Activated CD4-positive, alpha-beta T cell treated with anti-CD3 and anti-CD28 coated beads, Interleukin-2, Interleukin-4, amounts not matched to agents 100 ng/mL and 50 ng/mL, durations not matched to agents 16 hours and 8 hours (primary cell): ENCODE data around the gene TTC38.
A peak's percentile ranks its signal among the peaks of the same experiment; 100 is the strongest.
"Not testable (repeated sequence)": the region's sequence is repeated elsewhere in the genome, so short reads cannot be mapped to it uniquely, and the experiment has no call there.

Experiments
- DNase-seq: peaks from one replicate; pipeline ENCODE4 v3.0.0-alpha.2; 2020; ENCODE audit warnings: low spot score

TTC38 gene

DNA sequence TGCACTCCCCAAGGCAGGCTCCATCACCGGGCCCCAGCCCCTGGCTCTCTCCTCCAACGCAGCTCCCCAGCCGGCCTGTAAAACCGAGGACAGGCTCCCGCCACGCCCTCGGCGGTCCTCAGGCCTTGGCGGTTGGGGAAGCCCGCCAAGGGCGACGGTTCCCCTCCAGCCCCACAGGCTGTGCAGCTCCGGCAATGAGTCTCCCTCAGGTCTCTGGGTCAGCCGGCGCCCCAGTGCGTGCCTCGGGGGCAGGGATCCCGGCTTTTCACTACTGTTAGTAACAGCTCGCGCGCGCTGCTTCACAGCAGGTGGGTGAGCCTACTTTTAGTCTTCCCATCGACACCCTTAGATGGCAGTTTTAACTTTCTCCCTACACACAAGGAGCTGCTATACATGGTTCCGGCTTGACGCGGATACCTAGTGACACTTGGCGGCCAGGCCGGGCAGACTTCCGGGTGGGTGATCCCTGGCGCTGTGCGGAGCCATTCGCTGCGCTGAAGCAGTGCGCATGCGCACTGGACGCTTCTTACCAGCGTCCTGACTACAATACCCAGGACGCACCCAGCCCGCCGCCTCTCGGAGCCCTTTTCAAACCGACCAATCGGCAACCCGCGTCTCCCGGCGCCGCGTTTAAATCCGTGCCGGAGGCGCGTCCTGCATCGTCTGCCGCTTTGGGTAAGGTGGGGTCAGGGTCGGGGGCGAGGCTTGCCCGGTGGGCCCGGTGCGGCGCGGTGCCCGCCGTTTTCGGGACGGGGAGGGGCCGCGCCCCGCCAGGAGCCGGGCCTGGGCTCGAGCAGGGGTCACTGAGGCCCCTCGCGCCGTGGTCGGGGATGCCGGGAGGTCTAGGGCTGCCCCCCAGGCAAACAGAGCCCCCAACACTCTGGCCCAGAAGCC, 28.7 kb downstream of the TTC38 start, which contains the start of gene GTSE1:
TSS of gene GTSE1 (plus strand) at position 614 of the 894 bp plus-strand sequence. CDS start 531 bp downstream, outside the sequence.
- peak; percentile 99 for DNase-seq

DNA sequence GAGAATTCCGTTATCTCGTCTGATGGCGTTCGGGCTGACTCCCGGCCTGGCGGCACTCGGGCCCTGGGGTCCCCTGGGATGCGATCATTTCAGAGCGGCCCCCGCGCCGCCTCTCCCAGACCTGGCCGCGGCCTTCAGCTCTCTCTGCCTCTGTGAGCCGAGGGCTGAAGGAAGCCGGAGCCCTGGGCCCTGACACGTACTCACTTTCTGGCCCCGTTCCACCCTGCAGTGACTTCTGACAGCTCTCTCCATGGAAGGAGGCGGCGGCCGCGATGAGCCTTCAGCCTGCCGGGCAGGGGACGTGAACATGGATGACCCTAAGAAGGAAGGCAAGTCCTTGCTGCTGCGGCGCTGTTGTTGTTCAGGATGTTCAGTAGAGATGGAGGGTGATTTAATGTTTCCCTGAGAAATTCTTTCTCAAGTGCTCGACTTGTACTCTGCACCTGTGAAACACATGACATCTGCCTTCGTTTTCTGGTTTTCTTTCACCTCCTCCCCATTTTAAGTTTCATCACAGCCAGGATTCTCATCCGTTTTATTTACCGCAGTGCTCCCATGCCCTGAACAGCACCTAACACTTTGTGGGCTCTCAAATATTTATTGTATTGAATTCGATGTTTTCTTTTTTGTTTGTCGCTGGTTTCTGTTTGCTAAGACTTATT, 29.5 kb downstream of the TTC38 start:
- no peak for DNase-seq

DNA sequence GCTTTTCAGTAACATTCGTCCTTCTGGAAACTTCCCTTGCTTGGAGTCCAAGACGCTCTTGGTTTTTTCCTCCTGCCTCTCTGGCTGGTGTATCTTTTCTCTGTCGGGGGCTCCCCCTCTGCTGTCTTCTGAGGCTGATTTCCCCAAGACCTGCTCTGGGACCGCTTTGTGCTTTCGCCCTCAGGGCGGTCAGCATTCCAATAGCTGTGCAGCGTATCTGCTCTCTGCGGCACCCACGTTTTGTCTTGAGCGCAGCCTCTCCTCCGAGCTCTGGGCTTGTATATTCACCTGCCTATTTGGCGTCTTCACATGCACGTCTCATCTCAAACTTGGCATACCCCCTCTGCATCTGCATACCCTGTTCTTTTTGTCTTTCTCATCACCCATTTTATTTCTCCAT, 31.3 kb downstream of the TTC38 start:
- no peak for DNase-seq

DNA sequence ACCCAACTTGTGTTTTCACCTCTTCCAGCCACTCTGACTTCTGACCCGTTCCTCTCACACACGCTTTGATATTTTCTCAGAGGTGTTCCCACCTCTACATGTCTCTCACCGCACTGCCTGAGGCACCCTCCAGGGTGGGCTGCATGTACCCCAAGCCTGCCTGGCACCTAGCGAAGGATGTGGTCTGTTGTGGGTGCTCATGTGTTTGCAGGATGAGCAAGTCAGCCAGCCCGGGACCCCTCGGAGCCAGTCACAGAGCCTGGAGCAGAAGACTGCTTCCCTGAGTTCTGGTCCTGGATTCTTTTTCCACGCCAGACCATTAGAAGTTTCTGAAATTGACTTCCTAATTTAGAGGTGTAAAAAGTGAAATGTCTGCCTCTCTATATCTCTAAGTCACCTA, 32.7 kb downstream of the TTC38 start:
- DNase-seq: no peak

DNA sequence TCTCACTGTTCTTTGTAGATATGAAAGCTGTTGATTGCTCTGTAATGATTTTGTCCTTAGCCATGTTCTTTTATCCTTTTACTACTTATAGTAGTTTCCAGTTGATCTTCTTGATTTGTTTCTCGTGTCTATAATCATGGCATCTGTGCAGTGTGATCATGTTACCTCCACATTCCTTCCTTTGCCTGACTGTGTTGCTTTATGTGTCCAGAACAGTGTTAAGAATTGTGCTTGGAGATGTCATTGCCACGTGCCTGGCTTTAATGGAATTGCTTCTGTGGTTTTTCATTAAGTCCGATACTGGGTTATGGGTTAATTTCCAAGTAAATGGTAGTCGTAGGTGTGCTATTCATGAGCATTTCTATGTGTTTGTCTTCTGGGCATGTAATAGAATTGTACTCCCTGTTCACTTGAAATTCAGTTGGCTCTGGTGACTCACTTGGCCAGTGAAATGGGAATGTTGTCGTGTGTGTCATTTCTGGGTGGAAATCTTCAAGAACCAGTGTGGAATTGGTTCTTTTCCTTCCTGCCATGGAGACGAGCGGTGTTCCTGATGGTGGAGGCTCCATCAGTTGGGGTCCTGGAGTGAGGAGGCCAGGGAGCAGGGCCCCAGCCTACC, 35.6 kb downstream of the TTC38 start:
- DNase-seq: no peak

DNA sequence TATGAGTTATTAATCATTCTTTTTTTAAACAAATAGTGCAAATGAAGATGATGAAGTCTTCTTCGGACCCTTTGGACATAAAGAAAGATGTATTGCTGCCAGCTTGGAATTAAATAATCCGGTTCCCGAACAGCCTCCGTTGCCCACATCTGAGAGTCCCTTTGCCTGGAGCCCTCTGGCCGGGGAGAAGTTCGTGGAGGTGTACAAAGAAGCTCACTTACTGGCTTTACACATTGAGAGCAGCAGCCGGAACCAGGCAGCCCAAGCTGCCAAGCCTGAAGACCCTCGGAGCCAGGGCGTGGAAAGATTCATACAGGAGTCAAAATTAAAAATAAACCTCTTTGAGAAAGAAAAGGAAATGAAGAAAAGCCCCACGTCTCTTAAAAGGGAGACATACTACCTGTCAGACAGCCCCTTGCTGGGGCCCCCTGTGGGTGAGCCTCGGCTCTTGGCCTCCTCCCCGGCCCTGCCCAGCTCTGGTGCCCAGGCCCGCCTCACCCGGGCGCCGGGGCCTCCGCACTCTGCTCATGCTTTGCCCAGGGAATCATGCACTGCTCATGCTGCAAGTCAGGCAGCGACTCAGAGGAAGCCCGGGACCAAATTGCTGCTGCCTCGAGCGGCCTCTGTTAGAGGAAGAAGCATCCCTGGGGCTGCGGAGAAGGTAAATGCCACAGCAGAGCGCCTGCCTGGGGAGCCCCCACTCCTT, 40.6 kb downstream of the TTC38 start:
- DNase-seq: no peak

DNA sequence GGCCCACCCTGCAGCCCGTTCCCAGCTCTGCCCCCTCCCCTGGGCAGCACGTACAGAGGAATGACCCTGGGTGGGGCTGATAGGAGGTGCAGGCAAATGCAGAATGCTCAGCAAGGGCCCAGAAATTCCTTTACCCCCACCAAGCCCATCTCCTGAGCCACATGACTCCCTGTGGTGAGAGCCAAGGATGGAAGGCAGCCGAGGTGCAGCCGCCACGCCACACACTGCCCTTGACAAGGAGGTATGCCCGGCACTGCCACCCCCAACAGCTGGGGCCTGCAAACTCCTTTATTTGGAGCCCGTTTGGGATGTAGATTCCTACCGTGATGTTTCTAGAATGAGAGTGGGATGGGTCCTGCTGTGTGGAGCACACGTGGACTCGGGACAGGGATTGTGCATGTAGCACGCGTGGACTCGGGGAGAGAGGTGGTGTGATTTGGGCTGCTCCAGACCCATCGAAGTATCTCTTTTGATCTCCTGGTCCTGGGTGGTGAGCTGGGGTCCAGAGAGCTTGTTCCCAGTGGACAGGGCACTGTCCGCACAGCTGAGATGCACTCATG, 41.8 kb downstream of the TTC38 start:
- DNase-seq: no peak

DNA sequence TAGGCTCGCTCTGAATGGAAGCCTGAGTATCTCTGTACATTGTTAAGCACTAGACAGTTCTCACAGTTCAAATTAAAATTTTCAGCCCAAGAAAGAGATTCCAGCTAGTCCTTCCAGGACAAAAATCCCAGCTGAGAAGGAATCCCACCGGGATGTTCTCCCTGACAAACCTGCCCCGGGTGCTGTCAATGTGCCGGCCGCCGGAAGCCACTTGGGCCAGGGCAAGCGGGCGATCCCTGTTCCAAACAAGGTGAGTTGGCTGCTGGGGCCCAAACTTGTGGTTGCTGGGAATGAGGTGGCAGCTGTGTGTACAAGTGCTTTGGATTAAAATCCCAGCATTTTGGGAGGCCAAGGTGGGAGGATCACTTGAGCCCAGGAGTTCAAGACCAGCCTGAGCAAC, 44.2 kb downstream of the TTC38 start:
- DNase-seq: no peak

DNA sequence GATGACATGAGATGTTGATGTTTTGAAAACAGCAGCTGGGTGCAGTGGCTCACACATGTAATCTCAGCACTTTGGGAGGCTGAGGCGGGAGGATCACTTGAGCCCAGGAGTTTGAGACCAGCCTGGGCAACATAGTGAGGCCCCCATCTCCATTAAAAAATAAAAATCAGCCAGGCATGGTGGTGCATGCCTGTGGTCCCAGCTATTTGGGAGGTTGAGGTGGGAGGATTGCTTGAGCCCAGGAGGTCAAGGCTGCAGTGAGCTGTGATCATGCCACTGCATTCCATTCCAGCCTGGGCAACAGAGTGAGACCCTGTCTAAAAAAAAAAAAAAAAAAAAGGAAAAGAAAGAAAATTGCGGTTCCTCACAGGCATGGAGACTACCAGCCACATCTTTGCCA, 45.0 kb downstream of the TTC38 start:
- not testable (repeated sequence) for DNase-seq

DNA sequence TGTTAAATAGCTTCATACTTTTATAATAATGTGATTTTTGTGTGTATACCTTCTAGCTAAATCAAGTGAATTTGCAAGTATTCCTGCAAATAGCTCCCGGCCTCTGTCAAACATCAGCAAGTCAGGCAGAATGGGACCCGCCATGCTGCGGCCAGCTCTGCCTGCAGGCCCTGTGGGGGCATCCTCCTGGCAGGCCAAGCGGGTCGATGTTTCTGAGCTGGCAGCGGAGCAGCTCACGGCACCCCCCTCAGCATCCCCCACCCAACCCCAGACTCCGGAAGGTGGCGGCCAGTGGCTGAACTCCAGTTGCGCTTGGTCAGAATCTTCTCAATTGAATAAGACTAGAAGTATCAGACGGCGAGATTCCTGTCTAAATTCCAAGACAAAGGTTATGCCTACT, 48.2 kb downstream of the TTC38 start:
- no peak for DNase-seq

DNA sequence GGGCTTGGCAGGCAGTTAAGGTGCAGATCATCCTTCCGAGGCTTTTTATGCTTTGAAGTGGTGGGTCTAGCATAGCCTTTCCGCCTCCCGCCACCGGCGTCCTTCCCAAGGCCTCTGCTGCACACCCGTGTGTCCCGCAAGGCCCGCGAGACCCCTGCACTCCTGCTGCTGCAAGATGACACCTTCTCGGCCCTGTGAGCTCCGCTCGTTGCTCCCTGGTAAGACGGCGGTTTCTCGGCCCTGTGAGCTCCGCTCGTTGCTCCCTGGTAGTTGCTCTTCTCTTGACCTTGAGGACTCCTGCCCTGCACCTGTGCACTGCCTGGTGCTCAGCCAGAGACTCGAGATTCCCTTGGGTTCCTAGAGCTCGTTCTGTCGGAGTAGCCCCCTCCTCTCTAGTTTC, 49.8 kb downstream of the TTC38 start:
- no peak for DNase-seq

DNA sequence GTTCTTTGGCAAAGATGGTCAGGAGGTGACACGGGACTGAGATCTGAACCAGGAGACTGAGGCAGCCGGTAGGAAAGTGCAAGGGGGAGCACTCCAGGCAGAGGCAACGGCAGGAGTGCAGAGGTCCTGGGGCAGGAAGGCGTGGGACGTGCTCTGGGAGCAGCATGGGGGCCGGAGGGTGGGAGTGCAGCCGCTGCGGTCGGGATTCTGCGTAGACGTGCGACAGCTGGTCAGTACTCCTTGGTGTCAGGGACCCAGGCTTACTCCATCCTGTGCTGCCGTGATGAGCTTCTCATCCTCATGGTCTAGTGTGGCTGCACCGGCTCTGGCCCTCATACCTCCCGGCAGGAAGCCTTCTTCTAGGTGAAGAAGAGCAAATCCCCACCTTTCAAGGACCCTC, 50.8 kb downstream of the TTC38 start:
- no peak for DNase-seq

DNA sequence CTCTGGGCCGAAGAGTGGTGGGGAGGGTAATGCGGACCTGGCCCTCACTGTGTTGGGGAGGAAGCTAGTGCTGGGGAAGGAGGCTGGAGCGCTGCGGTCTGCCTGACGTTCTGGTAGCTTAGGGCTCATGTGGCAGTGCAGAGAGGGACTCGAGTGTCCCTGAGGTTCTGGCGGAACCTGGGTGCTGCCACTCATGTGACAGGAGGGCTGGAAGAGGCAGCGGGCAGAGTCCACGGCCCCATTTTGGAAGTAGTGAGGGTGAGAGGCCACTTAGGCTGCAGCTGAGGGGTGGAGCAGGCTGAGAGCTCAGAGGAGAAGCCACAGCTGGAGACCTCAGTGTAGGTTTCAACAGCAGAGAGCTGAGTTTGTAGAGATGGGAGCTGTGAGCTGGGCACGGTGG, 51.5 kb downstream of the TTC38 start:
- no peak for DNase-seq

DNA sequence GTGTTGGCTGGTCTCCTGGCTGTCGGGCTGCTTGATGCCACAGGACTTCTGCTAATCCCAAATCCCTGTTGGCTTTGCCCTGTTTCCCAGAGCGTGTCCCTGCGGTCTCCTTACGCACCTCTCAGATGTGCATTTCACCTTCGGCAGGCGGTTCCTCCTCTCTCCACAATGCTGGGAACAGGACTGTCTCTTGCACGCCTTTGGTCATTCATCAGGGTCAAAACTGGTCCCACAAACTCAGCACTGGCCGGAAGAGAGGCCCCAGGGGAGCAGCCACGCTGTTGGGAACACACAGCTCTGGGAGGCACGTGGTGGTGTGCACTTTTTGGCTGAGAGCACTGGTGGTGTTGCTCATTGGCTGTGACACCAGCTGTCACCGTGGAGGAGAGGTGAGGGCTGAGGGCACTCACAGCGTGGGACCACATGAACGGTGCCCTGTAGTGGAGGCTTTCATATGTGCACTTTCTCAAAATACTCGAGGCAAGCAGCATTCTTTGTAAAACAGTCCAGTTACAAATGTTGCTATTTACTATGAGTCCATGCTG, 52.4 kb downstream of the TTC38 start:
- no peak for DNase-seq

DNA sequence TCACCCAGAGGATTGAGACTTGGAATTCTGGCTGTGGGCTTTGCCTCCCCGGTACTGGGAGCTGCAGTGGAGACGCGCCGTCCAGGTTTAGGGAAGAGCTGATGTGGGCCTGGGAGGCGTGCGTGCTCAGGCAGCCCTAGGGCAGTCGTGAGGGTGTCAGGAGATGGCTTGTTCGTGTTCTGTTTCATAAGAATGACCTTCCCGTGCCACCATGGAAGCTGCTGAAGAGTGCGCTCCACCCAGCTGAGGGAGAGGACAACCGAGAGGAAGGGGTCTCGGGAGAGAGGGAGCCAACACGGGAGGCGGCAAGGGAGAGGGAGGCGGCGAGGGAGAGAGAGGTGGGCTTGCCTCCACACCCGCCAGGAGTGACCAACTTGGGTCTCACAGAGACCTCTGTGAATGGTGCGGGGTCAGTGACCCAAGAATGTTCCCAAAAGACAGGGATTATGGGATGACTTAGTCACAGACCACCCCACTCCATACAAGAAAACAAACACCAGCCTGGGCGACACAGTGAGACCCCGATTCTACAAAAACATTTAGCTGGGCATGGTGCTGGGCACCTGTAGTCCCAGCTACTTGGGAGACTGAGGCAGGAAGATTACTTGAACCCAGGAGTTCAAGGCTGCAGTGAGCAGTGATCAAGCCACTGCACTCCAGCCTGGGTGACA, 53.0 kb downstream of the TTC38 start:
- DNase-seq: no peak

DNA sequence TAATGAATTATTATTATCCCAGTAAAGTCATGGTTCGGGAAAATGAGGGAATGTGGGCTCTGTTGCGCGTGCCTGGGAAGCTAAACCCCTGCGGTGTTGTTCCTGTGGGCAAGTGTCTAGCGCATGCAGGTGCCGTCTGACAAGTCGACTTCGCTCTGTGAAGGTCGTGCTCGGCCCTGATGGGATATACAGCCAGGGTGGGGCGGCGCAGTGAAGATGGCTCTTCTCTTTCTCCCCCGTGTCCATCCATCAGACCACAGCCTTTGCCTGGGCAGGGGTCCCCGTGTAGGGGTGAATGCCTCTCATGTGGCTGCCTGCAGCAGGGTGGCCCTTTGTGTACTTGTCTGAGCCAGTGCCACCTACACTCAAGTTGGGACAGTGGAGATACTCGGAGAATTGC, 54.9 kb downstream of the TTC38 start:
- DNase-seq: no peak

DNA sequence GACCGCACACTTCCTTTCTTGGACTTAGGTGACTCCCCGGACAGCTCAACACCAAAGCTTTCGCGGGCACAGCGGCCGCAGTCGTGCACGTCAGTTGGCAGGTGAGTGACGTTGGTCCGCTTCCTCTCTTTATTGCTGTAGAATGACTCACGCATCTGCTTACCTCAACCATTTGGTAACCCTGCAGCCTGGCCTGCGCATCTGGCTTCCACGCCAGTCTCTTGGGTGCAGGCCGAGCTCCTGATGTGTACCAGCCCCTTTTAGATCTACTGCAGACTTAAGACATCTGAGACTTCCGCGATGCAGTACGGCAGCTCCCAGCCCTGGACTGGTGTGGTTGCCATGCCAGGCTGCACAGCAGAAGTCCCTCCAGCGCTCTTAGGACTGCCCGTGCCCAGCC, 55.4 kb downstream of the TTC38 start:
- DNase-seq: no peak

DNA sequence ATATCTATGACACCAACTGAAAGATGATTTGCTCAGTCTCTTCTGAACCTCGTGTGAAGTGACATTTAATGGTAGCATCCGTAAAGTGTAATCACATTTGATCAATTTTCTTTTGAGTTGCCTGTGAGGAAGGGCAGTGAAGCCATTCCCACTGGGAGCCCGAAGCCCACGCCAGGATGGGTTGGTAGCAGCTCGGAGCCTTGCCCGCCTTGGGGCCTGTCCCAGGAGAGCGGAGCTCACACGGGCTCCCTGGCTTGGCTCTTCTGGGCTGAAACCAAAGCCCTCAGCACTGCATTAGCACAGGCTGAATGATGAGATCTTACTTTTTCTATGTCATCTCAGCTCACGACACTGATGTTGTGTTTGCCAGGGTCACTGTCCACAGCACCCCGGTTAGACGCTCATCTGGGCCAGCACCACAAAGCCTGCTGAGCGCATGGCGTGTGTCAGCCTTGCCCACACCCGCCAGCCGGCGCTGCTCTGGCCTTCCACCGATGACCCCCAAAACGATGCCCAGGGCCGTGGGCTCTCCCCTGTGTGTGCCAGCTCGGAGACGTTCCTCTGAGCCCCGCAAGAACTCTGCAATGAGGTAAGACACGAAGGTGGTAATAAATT, 58.4 kb downstream of the TTC38 start:
- DNase-seq: no peak

DNA sequence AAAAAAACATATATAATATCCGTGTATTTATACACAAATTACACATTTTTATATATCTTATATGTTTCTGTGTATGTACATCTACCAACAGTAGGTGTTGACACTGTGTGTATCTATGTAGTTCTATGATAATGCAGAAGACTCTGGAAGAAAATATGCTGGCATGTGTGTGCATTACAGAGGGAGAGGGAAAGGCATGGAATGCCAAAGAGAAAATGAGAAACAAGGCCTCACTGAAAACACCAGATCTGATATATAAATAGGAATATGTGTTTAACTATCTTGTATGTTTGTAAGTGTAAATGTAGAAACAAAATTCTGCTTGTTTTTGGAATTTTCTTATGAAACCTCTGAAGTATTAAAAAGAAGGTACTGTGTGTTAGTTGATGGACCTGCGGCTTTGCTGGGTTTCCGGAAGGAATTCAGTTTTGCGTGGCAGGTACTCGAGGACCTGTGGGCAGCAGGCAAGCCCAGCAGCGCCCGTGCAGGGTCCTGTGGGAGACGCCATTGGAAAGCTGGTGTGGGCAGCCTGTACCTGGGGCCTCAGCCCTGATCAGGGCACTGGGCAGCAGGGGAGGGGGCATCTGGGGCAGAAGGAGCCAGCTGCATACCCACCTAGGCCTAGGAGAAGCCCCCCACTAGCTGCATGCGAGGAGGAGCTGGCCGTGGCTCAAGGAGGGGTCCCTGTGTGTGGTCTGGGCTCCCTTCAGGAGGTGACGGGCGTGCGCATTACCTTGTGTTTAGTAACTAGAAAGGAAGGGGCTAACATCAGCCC, 60.1 kb downstream of the TTC38 start:
- DNase-seq: no peak

DNA sequence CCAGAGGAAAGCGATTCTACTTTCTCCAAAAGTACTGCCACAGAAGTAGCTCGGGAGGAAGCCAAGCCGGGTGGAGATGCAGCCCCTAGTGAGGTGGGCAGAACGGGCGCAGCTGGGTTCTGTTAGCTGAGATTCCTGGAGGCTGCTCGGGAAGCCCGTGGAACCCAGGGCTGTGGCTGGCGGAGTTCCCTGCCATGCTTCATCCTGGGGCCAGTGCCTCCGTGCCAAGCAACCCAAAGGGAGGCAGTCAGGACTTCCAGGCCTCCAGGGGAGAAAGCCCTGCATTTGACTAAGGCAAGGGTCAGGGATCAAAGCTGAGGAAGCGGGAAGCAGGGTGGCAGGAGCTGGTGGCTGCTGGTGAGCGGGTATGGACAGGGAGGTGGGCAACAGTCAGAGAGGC, 61.0 kb downstream of the TTC38 start:
- no peak for DNase-seq
